Ishikawa (cell line): ENCODE results near the gene FAH.

Experiments used
- CEBPB ChIP-seq: IDR thresholded peaks from 2 replicates; pipeline ENCODE4 v1.6.1; 2012
- CREB1 ChIP-seq: IDR thresholded peaks from 2 replicates; pipeline ENCODE4 v1.6.1; 2012; ENCODE audit warnings: low read depth
- EGR1 ChIP-seq: IDR thresholded peaks from 2 replicates; pipeline ENCODE4 v1.6.1; 2012
- EP300 ChIP-seq: IDR thresholded peaks from 2 replicates; pipeline ENCODE4 v1.6.1; 2012; ENCODE audit warnings: borderline replicate concordance
- FOXM1 ChIP-seq: IDR thresholded peaks from 2 replicates; pipeline ENCODE4 v1.6.1; 2012; ENCODE audit warnings: low read depth, borderline replicate concordance
- NFIC ChIP-seq: IDR thresholded peaks from 2 replicates; pipeline ENCODE4 v1.6.1; 2012
- RAD21 ChIP-seq: IDR thresholded peaks from 2 replicates; pipeline ENCODE4 v1.6.1; 2012; ENCODE audit warnings: low read depth
- TAF1 ChIP-seq: IDR thresholded peaks from 2 replicates; pipeline ENCODE4 v1.6.1; 2012; ENCODE audit warnings: low read depth, mild to moderate bottlenecking
- TCF12 ChIP-seq: IDR thresholded peaks from 2 replicates; pipeline ENCODE4 v1.6.1; 2012; ENCODE audit warnings: low read depth
- TEAD4 ChIP-seq: IDR thresholded peaks from 2 replicates; pipeline ENCODE4 v1.6.1; 2012
- USF1 ChIP-seq: IDR thresholded peaks from 2 replicates; pipeline ENCODE4 v1.6.1; 2012
- YY1 ChIP-seq: IDR thresholded peaks from 2 replicates; pipeline ENCODE4 v1.6.1; 2012; ENCODE audit warnings: low read depth
- ZBTB7A ChIP-seq: IDR thresholded peaks from 2 replicates; pipeline ENCODE4 v1.6.1; 2012; ENCODE audit warnings: low read depth
- TF ChIP-seq, protein P1 (sequence below): IDR thresholded peaks from 2 replicates; pipeline ENCODE4 v1.6.1; 2012
- TF ChIP-seq, protein P2 (sequence below): IDR thresholded peaks from 2 replicates; pipeline ENCODE4 v1.6.1; 2012; ENCODE audit warnings: low read depth, mild to moderate bottlenecking

Gene FAH

DNA sequence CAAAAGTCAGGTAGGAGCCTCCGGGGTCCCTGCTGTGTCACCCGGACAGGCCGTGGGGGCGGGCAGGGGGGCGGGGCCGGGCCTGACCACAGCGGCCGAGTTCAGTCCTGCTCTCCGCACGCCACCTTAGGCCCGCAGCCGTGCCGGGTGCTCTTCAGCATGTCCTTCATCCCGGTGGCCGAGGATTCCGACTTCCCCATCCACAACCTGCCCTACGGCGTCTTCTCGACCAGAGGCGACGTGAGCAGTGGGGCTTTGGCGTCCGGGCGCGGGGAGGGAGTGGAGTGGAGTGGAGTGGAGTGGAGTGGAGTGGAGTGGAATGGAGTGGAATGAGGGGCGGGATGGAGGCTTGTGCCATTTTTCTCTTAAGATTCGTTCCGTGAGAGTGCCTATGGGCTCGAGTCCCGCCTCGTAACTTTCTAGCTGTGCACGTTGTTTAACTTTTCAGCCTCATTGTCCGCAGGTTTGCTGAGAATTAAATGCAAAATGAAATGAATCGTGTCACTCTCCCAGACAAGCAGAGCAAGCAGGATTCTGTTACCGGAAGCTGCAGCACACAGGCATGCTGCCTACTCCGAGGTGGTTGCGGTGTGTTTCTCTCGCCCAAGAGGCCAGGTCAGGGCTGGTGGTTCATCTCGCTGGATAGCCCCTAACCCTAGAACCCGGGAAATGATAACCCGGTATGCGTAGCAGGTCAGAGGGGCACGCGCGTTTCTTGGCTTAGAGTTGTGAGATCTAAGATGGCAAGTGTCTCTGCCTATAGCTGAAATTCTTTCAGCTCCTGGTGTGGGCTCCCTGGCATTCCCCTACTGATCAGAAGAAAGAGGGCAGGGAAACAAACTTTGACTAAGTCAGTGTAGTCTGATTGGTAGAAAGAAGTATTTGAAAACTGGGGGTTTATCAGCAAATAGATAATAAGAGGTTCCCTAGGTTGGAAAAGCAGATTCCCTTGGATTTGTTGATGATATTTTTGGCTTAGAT lies at the start of gene FAH:
FAH (plus strand) TSS at position 104 of the 981 bp plus-strand sequence; CDS start at position 160, 56 bp downstream.
- TF ChIP-seq NFIC: no peak
- TF ChIP-seq TAF1: 0 out of 2 replicates have a peak, but pooled peaks have one; percentile 39
- no peak for TF ChIP-seq RAD21
- TF ChIP-seq, protein P1, sequence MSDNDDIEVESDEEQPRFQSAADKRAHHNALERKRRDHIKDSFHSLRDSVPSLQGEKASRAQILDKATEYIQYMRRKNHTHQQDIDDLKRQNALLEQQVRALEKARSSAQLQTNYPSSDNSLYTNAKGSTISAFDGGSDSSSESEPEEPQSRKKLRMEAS: peak; percentile 18; the same call in 1 of the 2 replicates
- 0 out of 2 replicates have a peak, but pooled peaks have one; percentile 12 for TF ChIP-seq TEAD4
- TF ChIP-seq TCF12: peak; percentile 18; the same call in 1 of the 2 replicates
- no peak for TF ChIP-seq YY1
- no peak for TF ChIP-seq CREB1

- TF ChIP-seq TCF12 (no peak), USF1 (no peak), EGR1 (no peak), EP300 (no peak), ZBTB7A (no peak), YY1 (no peak)
- TF ChIP-seq, protein P1: no peak
- TF ChIP-seq, protein P2, sequence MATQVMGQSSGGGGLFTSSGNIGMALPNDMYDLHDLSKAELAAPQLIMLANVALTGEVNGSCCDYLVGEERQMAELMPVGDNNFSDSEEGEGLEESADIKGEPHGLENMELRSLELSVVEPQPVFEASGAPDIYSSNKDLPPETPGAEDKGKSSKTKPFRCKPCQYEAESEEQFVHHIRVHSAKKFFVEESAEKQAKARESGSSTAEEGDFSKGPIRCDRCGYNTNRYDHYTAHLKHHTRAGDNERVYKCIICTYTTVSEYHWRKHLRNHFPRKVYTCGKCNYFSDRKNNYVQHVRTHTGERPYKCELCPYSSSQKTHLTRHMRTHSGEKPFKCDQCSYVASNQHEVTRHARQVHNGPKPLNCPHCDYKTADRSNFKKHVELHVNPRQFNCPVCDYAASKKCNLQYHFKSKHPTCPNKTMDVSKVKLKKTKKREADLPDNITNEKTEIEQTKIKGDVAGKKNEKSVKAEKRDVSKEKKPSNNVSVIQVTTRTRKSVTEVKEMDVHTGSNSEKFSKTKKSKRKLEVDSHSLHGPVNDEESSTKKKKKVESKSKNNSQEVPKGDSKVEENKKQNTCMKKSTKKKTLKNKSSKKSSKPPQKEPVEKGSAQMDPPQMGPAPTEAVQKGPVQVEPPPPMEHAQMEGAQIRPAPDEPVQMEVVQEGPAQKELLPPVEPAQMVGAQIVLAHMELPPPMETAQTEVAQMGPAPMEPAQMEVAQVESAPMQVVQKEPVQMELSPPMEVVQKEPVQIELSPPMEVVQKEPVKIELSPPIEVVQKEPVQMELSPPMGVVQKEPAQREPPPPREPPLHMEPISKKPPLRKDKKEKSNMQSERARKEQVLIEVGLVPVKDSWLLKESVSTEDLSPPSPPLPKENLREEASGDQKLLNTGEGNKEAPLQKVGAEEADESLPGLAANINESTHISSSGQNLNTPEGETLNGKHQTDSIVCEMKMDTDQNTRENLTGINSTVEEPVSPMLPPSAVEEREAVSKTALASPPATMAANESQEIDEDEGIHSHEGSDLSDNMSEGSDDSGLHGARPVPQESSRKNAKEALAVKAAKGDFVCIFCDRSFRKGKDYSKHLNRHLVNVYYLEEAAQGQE: no peak
These were observed 47.6 kb upstream of the FAH start for GRCh38 chr15:80105193-80105592.

GRCh38 chr15:80105595-80105994 lies 47.2 kb upstream of the FAH start:
- no peak for TF ChIP-seq USF1
- TF ChIP-seq EGR1: no peak
- TF ChIP-seq YY1: no peak
- TF ChIP-seq CEBPB: no peak
- TF ChIP-seq CREB1: no peak
- no peak for TF ChIP-seq RAD21
- no peak for TF ChIP-seq FOXM1
- TF ChIP-seq TCF12: no peak
- no peak for TF ChIP-seq NFIC
- TF ChIP-seq ZBTB7A: no peak
- TF ChIP-seq EP300: no peak
- no peak for TF ChIP-seq TAF1
- TF ChIP-seq TEAD4: no peak
- TF ChIP-seq, protein P1: no peak
- TF ChIP-seq, protein P2: no peak

DNA sequence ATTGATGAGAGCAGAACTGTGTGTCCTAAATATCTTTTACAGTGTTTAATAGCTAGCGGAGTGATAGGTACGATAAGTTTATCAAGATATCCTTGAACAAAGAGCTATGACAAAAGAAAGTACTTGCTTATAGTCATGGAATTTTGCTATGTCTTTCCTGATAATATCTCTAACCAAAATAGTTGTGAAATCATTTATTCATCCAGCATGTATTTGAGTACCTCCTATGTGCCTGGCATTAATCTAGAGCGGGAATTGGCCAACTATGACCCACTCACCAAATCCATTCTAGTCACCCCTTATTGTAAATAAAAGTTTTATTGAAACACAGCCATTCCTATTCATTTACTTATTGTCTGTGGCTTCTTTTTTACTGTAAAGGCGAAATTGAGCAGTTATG lies 46.7 kb upstream of the FAH start:
- TF ChIP-seq EP300 (no peak), FOXM1 (no peak), YY1 (no peak), CEBPB (no peak), TAF1 (no peak), TEAD4 (no peak), TCF12 (no peak), NFIC (no peak), ZBTB7A (no peak), CREB1 (no peak), USF1 (no peak), RAD21 (no peak), EGR1 (no peak)
- TF ChIP-seq, protein P1: no peak
- TF ChIP-seq, protein P2: no peak
